Stimulated activated naive CD8-positive, alpha-beta T cell treated with anti-CD3 and anti-CD28 coated beads, Interleukin-15, amount 100 ng/mL, for 72 hours (primary cell): ENCODE data around the gene TRPC6.

ENCODE experiments used
- ATAC-seq: fragments of 150-1000 bp; cut with Tn5 transposase; 2 replicates; pipeline ENCODE4 v1.10.0; 2021; ENCODE audit warnings: mild to moderate bottlenecking, moderate library complexity
- DNase-seq, 2 donors: peaks; one replicate each; pipeline ENCODE4 v3.0.0; 2021 to 2022
- H3K27ac Mint-ChIP-seq, 2 donors: one replicate each; pipeline ENCODE4 v1.8.0; 2022; ENCODE audit warnings: mild to moderate bottlenecking in 2 of 2, mixed read lengths in 2 of 2, moderate library complexity in 2 of 2
- H3K27me3 Mint-ChIP-seq: one replicate; pipeline ENCODE4 v1.8.0; 2022; ENCODE audit warnings: mixed read lengths
- H3K4me1 Mint-ChIP-seq: one replicate; pipeline ENCODE4 v1.8.0; 2022; ENCODE audit warnings: mild to moderate bottlenecking, mixed read lengths
- H3K4me3 Mint-ChIP-seq, 2 donors: one replicate each; pipeline ENCODE4 v1.8.0; 2022; ENCODE audit warnings: mild to moderate bottlenecking in 2 of 2, mixed read lengths in 2 of 2, moderate library complexity in 1 of 2
- H3K9me3 Mint-ChIP-seq, 2 donors: one replicate each; pipeline ENCODE4 v1.8.0; 2022; ENCODE audit warnings: mixed read lengths in 2 of 2

Gene TRPC6

DNA sequence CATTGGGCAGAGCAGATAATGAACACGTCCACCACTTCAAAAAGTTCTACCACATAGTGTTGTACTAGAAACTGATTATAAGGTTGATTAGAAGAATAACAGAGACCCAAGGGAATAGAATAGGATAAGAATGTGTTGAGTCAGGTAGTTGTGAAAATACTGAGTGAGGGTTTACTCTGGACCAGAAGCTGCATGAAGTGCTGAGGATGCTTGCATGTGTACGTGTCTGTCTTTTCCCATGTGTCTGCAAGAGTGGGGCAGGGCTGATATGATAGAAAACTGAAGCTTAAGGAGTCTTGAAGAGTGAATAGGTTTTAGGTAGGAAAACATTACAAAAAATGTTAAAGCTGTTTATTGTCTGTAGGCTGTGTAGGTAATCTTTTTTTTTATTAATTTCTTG, 20.6 kb downstream of the TRPC6 start:
- Mint-ChIP-seq H3K4me3 (no peak overlapping the region), H3K27ac (no peak overlapping the region), H3K4me1 (no peaks in the 10 kb centered on the region), H3K27me3 (no peaks in the 10 kb centered on the region), H3K9me3 (peaks cover 3 to 5% of the 10 kb centered on the region in 2 donors)
- no peak for DNase-seq
- no peak for ATAC-seq

DNA sequence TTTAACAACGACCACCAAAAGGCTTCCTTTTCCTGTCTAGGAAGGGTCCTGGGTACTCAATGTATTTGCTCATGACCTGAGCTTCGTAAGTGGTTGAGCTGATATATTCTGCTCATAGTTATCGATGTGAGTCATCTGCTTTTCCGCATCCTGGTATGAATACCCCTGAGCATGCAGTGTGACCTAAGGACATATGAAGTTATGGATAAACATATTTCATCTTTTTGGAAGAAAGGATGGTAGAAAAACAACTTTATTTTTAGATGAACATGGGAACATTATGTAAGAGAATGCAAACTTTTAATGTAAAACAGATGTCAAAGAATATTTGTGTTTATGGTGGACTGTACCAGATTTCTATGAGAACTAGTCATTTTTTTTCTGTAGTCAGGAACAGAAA, 28.4 kb downstream of the TRPC6 start:
- ATAC-seq = no peak
- no peak overlapping the region for H3K27ac Mint-ChIP-seq
- no peak overlapping the region for H3K4me3 Mint-ChIP-seq
- no peaks in the 10 kb centered on the region for H3K4me1 Mint-ChIP-seq
- no peaks in the 10 kb centered on the region for H3K9me3 Mint-ChIP-seq
- no peaks in the 10 kb centered on the region for H3K27me3 Mint-ChIP-seq
- DNase-seq = no peak

GRCh38 chr11:101553891-101554292, 29.9 kb downstream of the TRPC6 start:
- no peak overlapping the region for H3K27ac Mint-ChIP-seq
- no peak overlapping the region for H3K4me3 Mint-ChIP-seq
- no peaks in the 10 kb centered on the region for H3K9me3 Mint-ChIP-seq

GRCh38 chr11:101552888-101553287, 30.9 kb downstream of the TRPC6 start:
- H3K9me3 Mint-ChIP-seq = no peaks in the 10 kb centered on the region
- ATAC-seq = no peak
- H3K27ac Mint-ChIP-seq = no peak overlapping the region
- no peak overlapping the region for H3K4me3 Mint-ChIP-seq
- no peaks in the 10 kb centered on the region for H3K27me3 Mint-ChIP-seq
- no peaks in the 10 kb centered on the region for H3K4me1 Mint-ChIP-seq
- no peak for DNase-seq

More at GRCh38 chr11:101553891-101554292, 29.9 kb downstream of the TRPC6 start:
- no peak for DNase-seq
- H3K27me3 Mint-ChIP-seq = no peaks in the 10 kb centered on the region
- no peaks in the 10 kb centered on the region for H3K4me1 Mint-ChIP-seq
- no peak for ATAC-seq

DNA sequence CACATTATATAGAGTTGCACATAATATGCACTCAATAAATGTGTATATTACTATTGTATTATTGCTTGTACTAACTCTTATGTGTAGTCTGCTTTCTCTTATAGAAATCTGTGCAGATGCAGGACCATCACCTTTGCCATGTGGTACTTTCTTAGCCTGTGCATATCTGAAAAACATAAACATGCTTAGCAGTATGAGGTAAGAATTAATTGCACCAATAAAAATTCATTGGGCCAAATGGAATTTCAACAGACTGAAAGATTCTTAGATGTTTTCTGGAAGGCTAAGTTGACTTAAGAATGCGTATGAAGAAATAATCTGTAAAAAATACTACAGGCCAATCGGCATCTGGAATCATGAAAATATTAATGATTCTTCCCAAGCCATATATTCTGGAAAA, 55.3 kb downstream of the TRPC6 start:
- DNase-seq (no peak), ATAC-seq (no peak)
- Mint-ChIP-seq H3K9me3 (peaks cover 0 to 20% of the 10 kb centered on the region in 2 donors), H3K4me3 (no peak overlapping the region), H3K27ac (no peak overlapping the region), H3K27me3 (no peaks in the 10 kb centered on the region), H3K4me1 (no peaks in the 10 kb centered on the region)

DNA sequence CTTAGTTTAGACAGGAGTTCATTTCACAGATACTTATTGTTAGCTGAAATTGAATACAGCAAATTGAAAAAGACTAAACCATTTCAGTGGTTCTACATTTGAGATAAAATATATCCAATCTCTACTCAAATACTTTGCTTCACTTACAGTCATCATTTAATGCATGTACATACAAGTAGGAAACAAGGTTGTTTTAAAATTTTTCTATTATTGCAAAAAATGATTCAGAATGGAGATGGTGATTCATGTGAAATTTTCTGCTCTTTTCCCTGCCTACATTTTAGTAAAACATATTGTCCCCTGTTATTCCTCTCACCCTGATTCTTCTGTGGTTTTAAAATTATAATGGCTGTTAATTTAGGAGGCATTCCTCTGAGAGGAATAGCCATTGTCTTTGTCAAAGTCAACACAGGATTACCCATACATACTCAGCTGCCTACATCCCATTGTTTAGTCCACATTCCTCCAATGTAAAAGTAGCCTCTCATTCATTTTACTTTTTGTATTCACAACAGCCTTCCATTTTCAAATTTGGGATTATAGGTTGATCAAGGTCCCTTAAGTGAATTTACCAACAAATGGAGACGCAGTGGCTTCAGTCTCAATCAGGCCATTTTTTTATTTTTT, 60.1 kb downstream of the TRPC6 start:
- ATAC-seq (no peak), DNase-seq (no peak)
- Mint-ChIP-seq H3K9me3 (peaks cover 13 to 17% of the 10 kb centered on the region in 2 donors), H3K4me3 (no peak overlapping the region), H3K27me3 (no peaks in the 10 kb centered on the region), H3K27ac (no peak overlapping the region), H3K4me1 (no peaks in the 10 kb centered on the region)

- no peak overlapping the region for H3K27ac Mint-ChIP-seq
- H3K4me1 Mint-ChIP-seq = no peaks in the 10 kb centered on the region
- H3K4me3 Mint-ChIP-seq = no peak overlapping the region
- no peaks in the 10 kb centered on the region for H3K27me3 Mint-ChIP-seq
- H3K9me3 Mint-ChIP-seq = peaks cover 13 to 17% of the 10 kb centered on the region in 2 donors
- DNase-seq (no peak), ATAC-seq (no peak)
Observed at GRCh38 chr11:101523193-101523592, 60.6 kb downstream of the TRPC6 start.

GRCh38 chr11:101521821-101522220, 62.0 kb downstream of the TRPC6 start:
- Mint-ChIP-seq H3K9me3 (peaks cover 13 to 17% of the 10 kb centered on the region in 2 donors), H3K4me1 (no peaks in the 10 kb centered on the region), H3K4me3 (no peak overlapping the region), H3K27me3 (no peaks in the 10 kb centered on the region), H3K27ac (no peak overlapping the region)
- ATAC-seq = no peak
- no peak for DNase-seq

DNA sequence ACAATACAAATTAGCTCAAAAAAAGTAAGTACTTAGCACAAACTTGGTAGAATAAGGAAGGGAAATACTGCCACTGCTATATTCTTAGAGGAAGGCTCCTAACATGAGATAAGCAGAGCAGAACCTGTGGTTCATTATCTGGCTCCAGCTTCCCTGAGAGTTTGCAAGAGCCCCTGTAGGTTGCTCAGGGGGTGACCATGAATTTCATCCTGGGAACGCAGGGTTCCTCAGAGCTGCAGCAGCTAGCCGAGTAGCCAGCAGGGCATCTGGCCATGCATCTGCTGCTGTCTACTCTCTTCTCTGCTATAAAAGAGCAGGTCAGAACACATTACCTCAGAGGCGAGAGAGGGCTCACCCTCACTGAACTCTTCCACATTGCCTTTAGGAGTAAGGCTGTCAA, 67.3 kb downstream of the TRPC6 start:
- DNase-seq (no peak), ATAC-seq (no peak)
- Mint-ChIP-seq H3K4me1 (no peaks in the 10 kb centered on the region), H3K27ac (no peak overlapping the region), H3K4me3 (no peak overlapping the region), H3K27me3 (no peaks in the 10 kb centered on the region), H3K9me3 (peaks cover 14 to 15% of the 10 kb centered on the region in 2 donors)

GRCh38 chr11:101511065-101511464, 72.7 kb downstream of the TRPC6 start:
- no peaks in the 10 kb centered on the region for H3K27me3 Mint-ChIP-seq
- H3K27ac Mint-ChIP-seq = no peak overlapping the region
- H3K9me3 Mint-ChIP-seq = peaks cover 10 to 20% of the 10 kb centered on the region in 2 donors
- no peaks in the 10 kb centered on the region for H3K4me1 Mint-ChIP-seq
- ATAC-seq = no peak
- no peak overlapping the region for H3K4me3 Mint-ChIP-seq
- DNase-seq = no peak

DNA sequence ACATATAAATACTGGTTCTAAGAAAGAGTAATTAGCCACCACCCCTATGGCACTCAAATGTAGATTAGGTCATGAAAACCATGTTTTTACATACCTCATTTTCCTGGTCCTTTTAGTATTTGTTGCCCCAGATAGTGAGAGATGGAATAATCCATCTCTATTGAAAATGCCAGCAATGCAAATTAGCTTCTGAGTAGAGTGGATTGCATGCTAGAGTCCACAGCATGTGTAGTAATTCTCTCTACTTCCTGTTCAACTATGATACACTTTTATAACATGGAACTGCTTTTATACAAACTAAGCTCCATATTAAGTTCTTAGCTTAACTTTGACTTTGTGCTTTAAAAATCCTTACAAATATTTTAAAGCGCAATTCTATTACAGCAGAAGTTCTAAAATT, 73.2 kb downstream of the TRPC6 start:
- DNase-seq = no peak
- Mint-ChIP-seq H3K9me3 (peaks cover 10 to 20% of the 10 kb centered on the region in 2 donors), H3K4me1 (no peaks in the 10 kb centered on the region), H3K27me3 (no peaks in the 10 kb centered on the region), H3K4me3 (no peak overlapping the region), H3K27ac (no peak overlapping the region)
- no peak for ATAC-seq

GRCh38 chr11:101509922-101510321, 73.9 kb downstream of the TRPC6 start:
- no peak for DNase-seq
- H3K27me3 Mint-ChIP-seq = no peaks in the 10 kb centered on the region
- no peak overlapping the region for H3K27ac Mint-ChIP-seq
- no peaks in the 10 kb centered on the region for H3K4me1 Mint-ChIP-seq
- H3K4me3 Mint-ChIP-seq = no peak overlapping the region
- H3K9me3 Mint-ChIP-seq = peaks cover 10 to 26% of the 10 kb centered on the region in 2 donors
- ATAC-seq = no peak

GRCh38 chr11:101508370-101508769, 75.4 kb downstream of the TRPC6 start:
- Mint-ChIP-seq H3K27me3 (no peaks in the 10 kb centered on the region), H3K9me3 (peaks cover 7 to 19% of the 10 kb centered on the region in 2 donors), H3K4me3 (no peak overlapping the region), H3K4me1 (no peaks in the 10 kb centered on the region), H3K27ac (no peak overlapping the region)
- no peak for DNase-seq
- no peak for ATAC-seq

GRCh38 chr11:101498891-101499290, 84.9 kb downstream of the TRPC6 start:
- Mint-ChIP-seq H3K27ac (no peak overlapping the region), H3K4me3 (no peak overlapping the region)
- no peak for DNase-seq

DNA sequence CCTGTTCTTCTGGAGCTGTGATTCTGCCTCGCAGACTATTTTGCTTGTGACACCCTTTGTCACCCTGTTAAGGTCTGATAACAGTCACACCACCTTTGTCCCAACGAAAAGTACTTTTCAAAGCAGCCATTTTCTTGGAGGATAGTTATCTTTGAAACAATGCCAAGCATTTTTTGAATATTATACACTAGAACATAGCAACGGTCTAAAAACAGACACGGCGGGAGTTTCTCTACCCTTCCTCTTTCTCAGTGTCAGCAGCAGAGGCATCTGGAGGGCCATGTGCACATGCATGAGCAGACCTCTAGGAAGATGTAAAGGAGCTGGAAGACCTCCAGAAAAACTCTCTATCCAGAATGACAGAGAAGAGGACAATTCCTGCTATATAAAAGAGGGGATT, 86.5 kb downstream of the TRPC6 start:
- Mint-ChIP-seq H3K4me3 (no peak overlapping the region), H3K27me3 (no peaks in the 10 kb centered on the region), H3K4me1 (no peaks in the 10 kb centered on the region), H3K27ac (no peak overlapping the region), H3K9me3 (no peaks in the 10 kb centered on the region)
- DNase-seq (no peak), ATAC-seq (no peak)

More at GRCh38 chr11:101498891-101499290, 84.9 kb downstream of the TRPC6 start:
- H3K4me1 Mint-ChIP-seq = no peaks in the 10 kb centered on the region
- ATAC-seq = no peak
- no peaks in the 10 kb centered on the region for H3K27me3 Mint-ChIP-seq
- H3K9me3 Mint-ChIP-seq = no peaks in the 10 kb centered on the region

GRCh38 chr11:101487775-101488174, 96.0 kb downstream of the TRPC6 start:
- H3K27ac Mint-ChIP-seq = no peak overlapping the region
- H3K9me3 Mint-ChIP-seq = no peaks in the 10 kb centered on the region
- no peak for ATAC-seq
- H3K4me3 Mint-ChIP-seq = no peak overlapping the region
- no peaks in the 10 kb centered on the region for H3K4me1 Mint-ChIP-seq
- no peak for DNase-seq
- H3K27me3 Mint-ChIP-seq = no peaks in the 10 kb centered on the region

- Mint-ChIP-seq H3K4me1 (no peaks in the 10 kb centered on the region), H3K27ac (no peak overlapping the region), H3K4me3 (no peak overlapping the region), H3K9me3 (no peaks in the 10 kb centered on the region), H3K27me3 (no peaks in the 10 kb centered on the region)
- DNase-seq = no peak
- ATAC-seq = no peak
Observed at GRCh38 chr11:101482556-101483124, 101.2 kb downstream of the TRPC6 start.
